ENCODE data around the gene C13orf46.
"Not testable (repeated sequence)": the region's sequence is repeated elsewhere in the genome, so short reads cannot be mapped to it uniquely, and the experiment has no call there.

The C13orf46 gene

GRCh38 chr13:113992276-113993005, 18.6 kb upstream of the C13orf46 start:
- DNase-seq (ENCODE audit: low read depth, low spot score) = no peak

GRCh38 chr13:113991676-113992179, 17.9 kb upstream of the C13orf46 start:
- no peak for DNase-seq (ENCODE audit: low read depth, low spot score)

DNA sequence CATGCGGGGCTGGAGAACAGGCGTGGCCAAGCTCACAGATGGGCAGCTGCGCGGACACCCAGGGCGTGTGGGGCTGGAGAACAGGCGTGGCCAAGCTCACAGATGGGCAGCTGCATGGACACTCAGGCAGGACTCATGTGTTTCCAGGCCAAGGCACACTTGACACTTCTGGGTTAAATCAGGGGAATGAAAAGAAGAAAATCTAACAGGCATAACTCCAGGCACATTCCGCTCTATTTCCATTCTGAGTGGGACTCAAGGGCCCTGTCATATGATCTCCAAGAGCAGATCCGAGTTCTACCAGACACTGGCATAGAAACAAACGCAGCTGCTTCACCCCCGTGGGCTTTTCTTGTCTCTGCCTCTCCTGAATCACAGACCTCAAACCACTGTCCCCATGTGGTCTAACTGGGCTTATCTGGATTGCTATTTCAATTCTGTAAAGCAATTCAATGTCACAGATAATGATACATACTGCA, 17.4 kb upstream of the C13orf46 start:
- DNase-seq (ENCODE audit: low read depth, low spot score) = no peak

DNA sequence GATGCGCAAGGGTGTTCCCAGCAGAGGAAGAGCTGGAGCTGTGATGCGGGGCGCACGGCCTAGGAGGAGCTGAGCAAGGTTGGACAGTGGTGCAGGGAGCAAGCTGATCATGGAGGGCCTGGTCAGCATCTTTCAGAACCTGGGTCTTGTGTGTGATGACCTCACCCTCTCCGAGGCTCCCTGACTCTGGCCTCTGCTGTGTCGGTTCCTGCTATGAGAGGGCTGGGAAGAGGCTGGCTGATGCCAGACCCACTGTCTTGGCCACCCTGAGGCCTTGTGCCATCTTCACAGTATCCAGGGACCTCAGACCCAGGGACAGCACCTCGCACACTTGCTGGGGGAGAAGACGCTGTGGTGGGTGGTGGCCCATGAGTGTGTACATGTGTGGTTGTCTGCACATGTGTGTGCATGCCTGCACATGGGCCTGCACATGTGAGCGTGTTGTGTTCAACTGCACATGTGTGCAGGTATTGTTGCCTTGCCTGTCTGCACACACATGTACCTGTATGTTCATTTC, 16.5 kb upstream of the C13orf46 start:
- no peak for DNase-seq (ENCODE audit: low read depth, low spot score)

GRCh38 chr13:113989585-113990300, 15.9 kb upstream of the C13orf46 start:
- DNase-seq (ENCODE audit: low read depth, low spot score) = no peak

GRCh38 chr13:113988859-113989258, 15.0 kb upstream of the C13orf46 start:
- DNase-seq (ENCODE audit: low read depth, low spot score) = not testable (repeated sequence)

- DNase-seq (ENCODE audit: low read depth, low spot score) = no peak
Observed at GRCh38 chr13:113982296-113982661, 8.4 kb upstream of the C13orf46 start.

DNA sequence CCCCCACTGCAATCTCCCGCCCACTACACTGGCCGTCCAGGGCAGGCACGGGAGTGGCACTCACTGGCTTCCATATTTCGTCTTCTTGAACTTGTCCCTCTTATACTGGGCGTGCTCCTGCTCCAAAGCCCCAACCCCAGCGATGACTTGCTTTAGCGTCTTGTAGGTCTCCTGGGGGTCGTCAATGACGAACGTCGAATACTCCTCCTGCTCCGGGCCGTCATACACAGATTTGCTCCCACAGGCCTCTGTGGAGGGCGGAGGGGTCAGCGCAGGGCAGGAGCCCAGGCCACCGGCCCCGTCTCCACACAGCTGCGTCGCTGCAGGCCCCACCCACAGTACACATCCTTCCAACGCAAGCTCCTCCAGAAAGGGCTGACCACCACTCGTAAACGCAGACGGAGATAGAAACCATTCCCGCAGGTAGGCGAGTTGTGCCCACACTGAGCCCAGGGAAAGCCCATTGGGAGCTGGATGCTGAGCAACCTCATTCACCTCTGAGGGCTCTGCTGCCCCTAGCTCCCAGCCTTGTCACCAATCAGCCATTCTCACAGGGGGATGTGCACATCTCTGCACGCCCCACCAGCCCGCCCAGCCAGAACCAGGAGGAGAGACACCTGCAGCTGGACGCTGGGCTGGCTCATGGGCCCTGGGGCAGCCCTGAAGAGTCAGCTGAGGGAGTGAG, 7.9 kb upstream of the C13orf46 start:
- no peak for DNase-seq (ENCODE audit: low read depth, low spot score)

DNA sequence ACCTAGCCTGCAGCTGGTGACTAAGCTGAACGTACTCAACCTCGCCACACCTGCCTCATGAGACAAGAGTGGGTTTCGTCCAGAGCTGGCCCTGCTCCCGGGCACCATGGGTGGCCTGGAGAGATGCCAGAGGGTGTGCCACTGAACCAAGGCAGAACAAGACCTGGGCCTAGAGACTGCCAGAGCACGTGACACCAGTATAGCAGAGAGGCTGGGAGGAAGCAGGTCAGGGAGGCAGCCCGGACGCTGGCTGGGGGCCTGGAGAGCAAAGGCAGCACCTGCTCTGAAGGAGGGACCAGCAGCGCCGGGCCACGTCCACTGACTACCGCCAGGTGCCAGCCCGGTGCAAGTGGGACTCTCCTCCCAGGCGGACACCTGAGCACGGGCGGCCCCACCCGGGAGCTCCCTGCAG, 7.3 kb upstream of the C13orf46 start:
- DNase-seq (ENCODE audit: low read depth, low spot score) = peak; percentile 43

- no peak for DNase-seq (ENCODE audit: low read depth, low spot score)
Observed at GRCh38 chr13:113980489-113981064, 6.7 kb upstream of the C13orf46 start.

- no peak for DNase-seq (ENCODE audit: low read depth, low spot score)
Observed at GRCh38 chr13:113979791-113980471, 6.1 kb upstream of the C13orf46 start.

DNA sequence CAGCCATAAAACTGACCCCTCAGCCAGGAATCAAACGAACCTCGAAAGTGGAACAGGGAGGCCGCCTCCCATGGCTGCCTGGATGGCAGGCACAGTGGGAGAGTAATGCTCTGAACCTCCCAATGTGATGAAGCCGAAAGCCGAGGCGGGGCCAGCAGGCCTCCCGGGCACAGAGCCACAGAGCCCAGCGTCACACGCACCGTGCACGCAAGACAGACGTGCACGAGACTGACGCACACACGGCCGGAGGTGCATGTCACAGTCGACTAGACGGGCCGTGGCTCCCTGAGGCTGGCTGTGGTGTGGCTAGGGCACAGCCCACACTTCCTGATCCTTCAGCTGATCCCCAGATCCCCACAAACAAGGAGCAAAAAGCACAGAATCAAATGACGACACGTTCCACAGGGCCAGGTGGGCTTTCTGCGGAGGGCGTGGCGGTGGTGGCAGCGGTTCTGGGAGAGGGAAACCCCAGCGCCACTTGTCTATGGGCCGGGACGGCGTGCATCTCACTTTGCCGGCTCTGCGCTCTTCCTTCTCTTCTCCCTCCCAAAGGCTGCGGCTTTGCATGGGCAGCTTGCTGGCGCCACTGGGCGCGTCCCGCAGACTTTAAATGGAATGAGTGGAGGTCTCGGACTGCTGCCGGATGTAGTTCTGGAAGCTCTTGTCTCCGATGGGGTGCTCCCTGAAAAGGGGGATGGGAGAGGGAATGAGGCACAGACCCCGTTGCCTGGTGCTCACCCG, 5.0 kb upstream of the C13orf46 start:
- DNase-seq (ENCODE audit: low read depth, low spot score) = no peak

DNA sequence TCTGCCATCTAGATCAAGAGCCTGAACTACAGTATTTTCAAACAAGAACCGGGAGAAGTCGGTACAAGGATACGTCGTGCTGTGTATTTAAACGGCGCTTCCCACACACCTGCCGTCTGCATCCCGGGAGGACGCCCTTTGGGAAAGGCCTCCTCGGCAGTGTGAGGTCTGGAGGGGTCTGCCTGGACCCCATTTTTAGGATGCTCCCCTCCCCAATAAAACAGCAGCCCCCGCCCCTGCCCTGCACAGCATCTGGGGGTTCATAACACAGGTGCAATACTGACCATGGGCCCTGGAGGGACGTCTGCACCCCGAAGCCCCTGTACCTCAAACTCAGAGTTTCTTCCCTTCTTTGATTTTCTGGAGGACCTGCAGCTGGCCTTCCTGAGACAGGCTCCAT, 4.1 kb upstream of the C13orf46 start:
- DNase-seq (ENCODE audit: low read depth, low spot score) = no peak

GRCh38 chr13:113976711-113977684, 3.1 kb upstream of the C13orf46 start:
- DNase-seq (ENCODE audit: low read depth, low spot score) = no peak

DNA sequence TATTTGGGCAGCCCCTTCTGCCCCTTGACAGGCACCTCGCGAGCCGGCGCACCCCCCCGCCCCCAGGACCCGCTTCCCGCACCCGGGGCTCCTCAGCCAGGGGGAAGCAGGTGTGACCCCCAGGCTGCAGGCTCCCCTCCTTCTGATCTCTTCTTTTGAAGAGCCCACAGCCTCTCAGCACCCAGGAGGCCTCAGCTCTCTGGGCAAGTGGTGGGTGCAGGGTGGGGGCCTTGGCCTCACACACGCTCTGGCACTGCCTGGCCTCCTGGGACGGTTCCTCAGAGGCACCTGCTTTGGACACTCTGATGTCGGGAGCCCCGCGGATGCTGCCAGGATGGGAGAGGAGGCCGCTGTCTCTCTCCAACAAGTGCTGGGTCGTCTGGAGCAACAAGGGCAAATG, 1.5 kb upstream of the C13orf46 start:
- no peak for DNase-seq (ENCODE audit: low read depth, low spot score)

- no peak for DNase-seq (ENCODE audit: low read depth, low spot score)
Observed at GRCh38 chr13:113974304-113975281, 717 bp upstream of the C13orf46 start.

GRCh38 chr13:113972451-113973217, 1.2 kb downstream of the C13orf46 start:
- no peak for DNase-seq (ENCODE audit: low read depth, low spot score)
